Measurements from ENCODE around the gene CHTF18. TPM values are rescaled to one million over a fixed set of nuclear protein-coding genes. Genes with fewer than 3 reads are reported as not detected.
A peak's percentile ranks its signal among the peaks of the same experiment; 100 is the strongest.

Gene CHTF18
- total and polyA plus RNA-seq, 2 of the 4 experiments (the other 2 are of a cell fraction): 3.2 to 21.4 TPM

- Histone ChIP-seq H2BK5ac (ENCODE audit: low read depth, low read length, poor library complexity, severe bottlenecking) (no peak overlapping the region), H2AK9ac (replicated peaks; ENCODE audit: low read depth, low read length, poor library complexity) (no peak overlapping the region), H3K9me1 (ENCODE audit: insufficient read depth, low read length) (no peaks in the 10 kb centered on the region), H3K4ac (ENCODE audit: low read depth, low read length) (no peak overlapping the region), H3K18ac (ENCODE audit: low read depth, low read length) (no peak overlapping the region), H3K56ac (ENCODE audit: extremely low read depth, insufficient read depth, low read length) (no peak overlapping the region), H3K27me3 (ENCODE audit: control insufficient read depth, insufficient read depth, low read length) (peaks cover 11% of the 10 kb centered on the region), H3K9me3 (ENCODE audit: control insufficient read depth, insufficient read depth, low read length) (no peaks in the 10 kb centered on the region), H3K4me3 (ENCODE audit: insufficient read depth, low read depth, low read length) (no peak overlapping the region), H2BK20ac (ENCODE audit: low read depth, low read length) (0 out of 2 replicates have a peak overlapping the region, but pooled peaks have one; percentile 45), H3K14ac (replicated peaks; ENCODE audit: low read depth, low read length) (no peak overlapping the region), H2BK15ac (ENCODE audit: low read depth, low read length) (no peak overlapping the region), H3K23ac (ENCODE audit: low read depth, low read length) (no peak overlapping the region), H4K5ac (ENCODE audit: low read depth, low read length) (peak overlapping the region; percentile 63; the same call in 1 of the 2 replicates), H3K36me3 (ENCODE audit: control insufficient read depth, insufficient read depth, low read length) (no peaks in the 10 kb centered on the region), H3K27ac (ENCODE audit: insufficient read depth, low read length) (no peak overlapping the region), H2AFZ (replicated peaks; ENCODE audit: low read length, poor library complexity) (no peak overlapping the region), H3K9ac (ENCODE audit: low read depth, low read length) (no peak overlapping the region), H2AK5ac (ENCODE audit: low read depth, low read length) (no peak overlapping the region), H3K4me1 (ENCODE audit: control insufficient read depth, insufficient read depth, low read length) (no peaks in the 10 kb centered on the region), H4K8ac (ENCODE audit: low read depth in 2 of 2, low read length in 2 of 2) (no peak overlapping the region), H2BK120ac (ENCODE audit: low read depth, low read length) (0 out of 2 replicates have a peak overlapping the region, but pooled peaks have one; percentile 40), H3K4me2 (ENCODE audit: low read depth, low read length) (no peak overlapping the region), H3K79me1 (ENCODE audit: low read depth in 1 of 2, low read length in 2 of 2) (no peaks in the 10 kb centered on the region), H4K91ac (ENCODE audit: insufficient read depth, low read depth, low read length) (no peak overlapping the region), H4K20me1 (ENCODE audit: insufficient read depth, low read length) (no peaks in the 10 kb centered on the region)
- CTCF ChIA-PET: interaction anchor here (0.6 to 1.0 kb wide), 2 partner anchors 12 to 42 kb away, joined by 3 read pairs; no protein-coding TSS in a partner anchor
- 80% methylated on average over 1 of the region's 6 CpGs; no CpG with 5 or more reads in 1 of the 2 experiments for WGBS, 2 experiments (ENCODE audit: extremely low coverage in 2 of 2, insufficient read length in 1 of 2)
- in situ Hi-C loops (cut with MboI; ENCODE audit: low sequenced_read_pairs): no loop called here
- ATAC-seq (ENCODE audit: low read depth) (peak; percentile 75), DNase-seq (peak; percentile 81)
- no TSS peak for BruUV-seq (replicated peaks)
- dilution Hi-C loops (cut with HindIII; ENCODE audit: low sequenced_read_pairs, unreplicated experiment): no loop called here
- TF ChIP-seq CEBPB (IDR thresholded peaks at IDR 0.05; ENCODE audit: low read depth, low read length) (peak; percentile 93), CHD1 (IDR thresholded peaks at IDR 0.05; ENCODE audit: low read depth, low read length) (no peak)
- intact Hi-C loops (cut with micrococcal nuclease): no loop called here
- POLR2A ChIA-PET (ENCODE audit: unreplicated experiment): interaction anchor here (0.6 kb wide), 1 partner anchor 351 kb away, joined by 4 read pairs; no protein-coding TSS in a partner anchor
Observed at GRCh38 chr16:749010-749409, 39.4 kb upstream of the CHTF18 start.
